Small intestine (tissue), 7 donors: ENCODE results near the gene IL6R. TPM values are rescaled to one million over a fixed set of nuclear protein-coding genes. Genes with fewer than 3 reads are reported as not detected.
"Not testable (repeated sequence)": the region's sequence is repeated elsewhere in the genome, so short reads cannot be mapped to it uniquely, and the experiment has no call there.

Source experiments
- DNase-seq, 2 donors: peaks; one replicate each; pipeline versions ENCODE4 v3.0.0 to v3.0.0-alpha.2; 2013
- FAIRE-seq: peaks from 2 replicates; lab custom pipeline; 2012; peaks lifted over from hg19 to GRCh38; lab: Jason Lieb, UNC
- H3K27ac ChIP-seq, 3 donors: one replicate each; pipeline ENCODE4 v1.5.1; 2013; ENCODE audit warnings: low read length in 2 of 3, mild to moderate bottlenecking in 2 of 3, control low read depth in 1 of 3, inconsistent platforms in 1 of 3, low read depth in 1 of 3, moderate library complexity in 1 of 3
- H3K27me3 ChIP-seq, 3 donors: one replicate each; pipeline ENCODE4 v1.6.1; 2013; ENCODE audit warnings: low read length in 3 of 3, inconsistent platforms in 1 of 3; ENCODE audit not compliant: control insufficient read depth in 3 of 3, insufficient read depth in 3 of 3
- H3K36me3 ChIP-seq, 3 donors: one replicate each; pipeline ENCODE4 v1.6.1; 2013; ENCODE audit warnings: low read length in 3 of 3, inconsistent platforms in 1 of 3, low read depth in 1 of 3, mild to moderate bottlenecking in 1 of 3, moderate library complexity in 1 of 3; ENCODE audit not compliant: control insufficient read depth in 3 of 3, insufficient read depth in 2 of 3
- H3K4me1 ChIP-seq, 3 donors: one replicate each; pipeline ENCODE4 v1.6.1; 2013; ENCODE audit warnings: low read length in 2 of 3, inconsistent platforms in 1 of 3, low read depth in 1 of 3, mild to moderate bottlenecking in 1 of 3, moderate library complexity in 1 of 3; ENCODE audit not compliant: control insufficient read depth in 3 of 3, insufficient read depth in 2 of 3
- H3K4me3 ChIP-seq, 3 donors: one replicate each; pipeline ENCODE4 v1.5.1; 2013; ENCODE audit warnings: low read length in 3 of 3, control low read depth in 1 of 3, inconsistent platforms in 1 of 3, low read depth in 1 of 3, mild to moderate bottlenecking in 1 of 3, moderate library complexity in 1 of 3
- H3K9me3 ChIP-seq, 2 donors: one replicate each; pipeline ENCODE4 v1.6.1; 2013; ENCODE audit warnings: low read depth in 1 of 2, low read length in 1 of 2; ENCODE audit not compliant: control insufficient read depth in 2 of 2, insufficient read depth in 1 of 2
- WGBS, 3 donors: extraction: QIAGEN DNeasy Blood & Tissue Kit; methylation state at CpG; one replicate each; pipeline ENCODE4 v1.1.7; 2013; 5-methylcytosine and 5-hydroxymethylcytosine counted together
- polyA plus RNA-seq, 4 donors: library from polyadenylated mRNA; stranded (reverse) in 3 of 4; unstranded in 1 of 4; fragments of 200-250 nt in 3 of 4; fragments of 120-200 nt in 1 of 4; gene quantifications; one replicate each; pipeline versions ENCODE4 v1.2.1 to v1.2.3, GENCODE V29; 2013
- donor health status: healthy with polysubstance abuse.
- donor health status: control.
- donor health status: control.
- donor health status: Bipolar disorder and iron deficiency.
- donor health status: healthy.

The IL6R gene
- polyA plus RNA-seq, 4 donors: 8.8 to 21.2 (median 11.2) TPM

DNA sequence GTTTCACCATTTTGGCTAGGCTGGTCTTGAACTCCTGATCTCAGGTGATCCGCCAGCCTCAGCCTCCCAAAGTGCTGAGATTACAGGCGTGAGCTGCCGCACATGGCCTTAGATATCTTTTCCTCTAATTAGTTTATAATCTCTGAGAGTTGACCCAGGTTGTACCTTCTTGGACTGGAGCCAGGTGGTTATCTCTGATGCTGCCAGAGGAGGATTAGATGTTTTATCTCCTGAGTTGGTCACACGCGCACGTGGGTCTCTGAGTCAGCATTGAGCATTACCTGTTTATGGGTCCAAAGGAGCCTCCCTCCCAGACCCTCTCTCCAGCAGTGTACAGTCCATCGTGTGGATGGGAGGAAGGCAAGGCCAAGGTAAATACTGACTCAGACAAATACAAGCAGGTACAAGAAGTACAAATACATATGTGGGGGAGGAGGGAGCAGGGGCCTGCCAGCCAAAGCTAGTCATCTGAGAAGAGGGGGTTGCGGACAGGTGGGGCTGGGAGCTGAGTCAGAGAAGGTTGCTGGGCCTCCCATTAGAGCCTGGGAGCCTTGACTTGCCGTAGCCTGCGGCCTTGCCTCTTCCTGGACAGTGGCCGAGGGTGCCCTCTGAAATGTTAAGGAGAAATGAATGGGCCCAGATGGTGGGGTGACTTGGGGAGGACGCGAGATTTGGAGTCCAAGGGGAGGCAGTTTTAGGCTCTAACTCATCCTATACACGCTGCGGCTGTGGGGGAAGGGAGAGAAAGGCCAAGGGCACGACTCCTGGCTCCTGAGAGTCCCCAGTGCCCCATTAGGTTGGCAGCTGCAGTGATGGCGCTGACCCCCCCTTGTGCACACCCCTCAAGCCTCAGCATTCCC lies 13.1 kb downstream of the IL6R start:
- Histone ChIP-seq H3K27ac (peak overlapping the region; percentile 75 to 97 (median 96)), H3K9me3 (no peaks in the 10 kb centered on the region), H3K27me3 (peaks cover 0 to 11% (median 0%) of the 10 kb centered on the region in 3 donors), H3K36me3 (no peaks in the 10 kb centered on the region), H3K4me1 (peaks cover 19 to 22% (median 20%) of the 10 kb centered on the region in 3 donors), H3K4me3 (no peak overlapping the region)
- no peak for FAIRE-seq
- DNase-seq: peak; percentile 98 to 100
- WGBS, 3 donors: 18 to 63% (median 36%) methylated on average over 17 of the region's 17 CpGs

DNA sequence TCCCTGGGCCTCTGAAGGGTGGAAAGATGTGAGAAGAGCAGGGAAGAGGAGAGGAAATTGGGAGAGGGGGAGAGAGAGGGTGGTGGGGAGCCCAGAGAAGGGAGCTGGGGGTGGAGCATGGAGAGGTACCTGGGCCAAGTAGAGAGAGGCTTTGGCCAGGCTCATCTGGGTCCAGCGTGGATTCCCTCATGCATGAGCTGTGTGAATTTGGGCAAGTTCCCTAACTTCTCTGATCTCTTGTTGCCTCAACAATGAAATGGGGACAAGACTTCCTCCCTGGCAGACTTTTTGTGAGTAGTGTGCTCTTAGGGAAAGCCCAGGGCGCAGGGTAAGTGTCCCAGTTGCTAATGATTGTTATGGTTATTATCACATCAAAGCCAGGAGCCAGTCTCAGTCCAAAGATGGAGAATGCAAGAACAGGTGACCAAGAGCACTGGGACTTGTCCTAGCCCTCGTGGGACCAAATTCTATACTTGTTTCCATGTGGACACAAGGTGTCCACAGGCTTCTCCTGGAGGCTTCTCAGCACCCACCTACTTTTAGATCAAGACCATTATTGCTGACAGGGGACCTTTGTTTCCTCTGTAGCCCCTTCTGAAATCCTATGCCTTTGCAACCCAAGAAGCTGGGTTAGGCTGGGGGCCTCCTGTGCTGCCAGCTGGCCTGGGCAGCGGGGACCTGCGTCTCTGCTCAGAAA lies 13.9 kb downstream of the IL6R start:
- peaks cover 0 to 11% (median 0%) of the 10 kb centered on the region in 3 donors for H3K27me3 ChIP-seq
- H3K36me3 ChIP-seq: no peaks in the 10 kb centered on the region
- DNase-seq: peak; percentile 41 to 61
- H3K4me1 ChIP-seq: peaks cover 19 to 27% (median 20%) of the 10 kb centered on the region in 3 donors
- peak overlapping the region; percentile 75 to 97 (median 96) for H3K27ac ChIP-seq
- FAIRE-seq: no peak
- 17 to 35% (median 33%) methylated on average over 5 of the region's 5 CpGs for WGBS, 3 donors
- no peak overlapping the region for H3K4me3 ChIP-seq
- H3K9me3 ChIP-seq: no peaks in the 10 kb centered on the region

DNA sequence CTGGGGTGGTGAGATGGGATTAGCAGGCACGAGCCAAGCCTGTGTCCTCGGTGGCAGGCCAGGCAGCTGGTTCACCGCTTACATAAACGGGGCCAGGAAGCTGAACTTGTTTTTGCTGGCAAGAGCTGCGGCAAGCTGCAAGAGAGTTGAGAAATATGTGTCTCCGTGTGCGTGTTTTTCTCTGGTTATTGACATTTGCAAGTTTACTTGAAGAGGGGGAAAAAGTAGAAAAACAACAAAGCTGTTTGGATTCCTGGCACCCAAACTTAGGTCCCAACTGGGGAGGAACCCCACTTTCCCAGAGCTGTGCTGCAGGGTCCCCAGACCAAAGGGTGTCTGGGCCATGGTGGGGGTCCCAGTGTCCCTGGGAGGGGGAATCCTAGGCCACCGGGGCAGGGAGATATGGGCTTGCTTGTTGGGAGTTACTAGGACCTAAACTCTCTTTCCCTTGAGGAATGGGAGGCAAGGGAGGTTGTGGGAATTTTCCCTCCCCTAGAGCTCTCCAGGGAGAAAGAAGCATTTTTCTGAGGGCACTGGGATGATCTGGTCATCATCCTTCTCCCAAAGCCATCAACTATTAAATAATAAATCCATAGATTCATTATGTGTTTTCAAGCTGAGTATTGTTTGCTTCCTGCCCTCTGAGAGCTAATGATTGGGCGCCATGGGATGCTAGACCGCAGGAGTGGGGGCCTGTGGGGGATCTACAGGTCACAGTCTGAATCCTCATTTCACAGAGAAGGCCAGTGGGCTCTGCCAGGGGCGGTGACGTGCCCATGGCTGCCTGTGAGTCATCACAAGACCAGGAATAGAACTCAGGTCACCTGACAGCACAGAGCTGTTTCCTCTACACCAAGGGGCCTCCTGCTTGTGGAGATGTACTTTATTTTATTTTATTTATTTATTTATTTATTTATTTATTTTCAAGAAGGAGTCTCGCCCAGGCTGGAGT lies 14.8 kb downstream of the IL6R start:
- peaks cover 17 to 29% (median 20%) of the 10 kb centered on the region in 3 donors for H3K4me1 ChIP-seq

DNA sequence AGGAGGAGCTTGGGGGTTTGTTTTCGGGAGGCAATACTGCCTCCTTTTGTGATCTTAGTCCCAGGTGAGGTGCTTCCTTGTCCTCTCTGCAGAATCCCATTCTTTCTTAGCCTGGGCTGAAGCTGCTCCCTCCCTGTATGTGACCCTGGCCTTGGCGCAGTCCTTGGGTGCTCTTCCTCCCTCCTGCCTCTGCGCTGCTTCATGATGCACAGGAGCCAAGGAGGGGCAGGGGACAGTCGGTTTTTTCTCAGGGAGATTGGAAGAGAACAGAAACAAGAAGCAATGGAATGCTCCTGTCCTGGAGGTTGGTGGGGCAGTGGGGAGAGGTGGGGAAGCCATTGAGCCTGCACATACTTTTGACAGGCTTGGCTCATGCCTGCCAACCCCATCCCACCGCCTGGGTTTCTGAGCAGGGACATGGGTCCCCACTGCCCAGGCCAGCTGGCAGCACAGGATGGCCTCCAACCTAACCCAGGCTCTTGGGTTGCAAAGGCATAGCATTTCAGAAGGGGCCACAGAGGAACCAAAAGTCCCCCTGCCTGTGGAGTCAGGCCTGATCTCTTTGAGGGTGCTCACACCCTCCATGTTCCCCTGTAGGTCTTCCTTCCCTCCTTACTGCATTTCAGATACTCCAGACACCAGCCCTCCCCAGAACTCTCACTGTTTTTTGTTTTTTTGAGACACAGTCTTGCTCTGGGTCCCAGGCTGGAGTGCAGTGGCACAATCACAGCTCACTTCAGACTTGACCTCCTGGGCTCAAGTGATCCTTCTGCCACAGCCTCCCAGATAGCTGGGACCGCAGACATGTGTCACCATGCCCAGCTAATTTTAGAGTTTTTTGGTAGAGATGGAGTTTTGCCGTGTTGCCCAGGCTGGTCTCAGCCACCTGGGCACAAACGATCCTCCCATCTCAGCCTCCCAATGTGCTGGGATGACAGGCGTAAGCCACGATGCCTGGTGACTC lies 16.1 kb downstream of the IL6R start:
- DNase-seq (no peak), FAIRE-seq (no peak)
- Histone ChIP-seq H3K27me3 (peaks cover 0 to 2% (median 0%) of the 10 kb centered on the region in 3 donors), H3K4me3 (no peak overlapping the region), H3K4me1 (peaks cover 19 to 33% (median 20%) of the 10 kb centered on the region in 3 donors), H3K9me3 (no peaks in the 10 kb centered on the region), H3K27ac (peak overlapping the region in 1 of 3 donors; percentile 1), H3K36me3 (no peaks in the 10 kb centered on the region)
- WGBS, 3 donors: 85 to 90% (median 87%) methylated on average over 10 of the region's 10 CpGs

More for the DNA sequence above, 14.8 kb downstream of the IL6R start:
- Histone ChIP-seq H3K9me3 (no peaks in the 10 kb centered on the region), H3K4me3 (no peak overlapping the region), H3K27me3 (peaks cover 0 to 3% (median 0%) of the 10 kb centered on the region in 3 donors), H3K27ac (peak overlapping the region; percentile 75 to 97 (median 96)), H3K36me3 (no peaks in the 10 kb centered on the region)
- FAIRE-seq (no peak), DNase-seq (peak; percentile 61 to 69)
- 17 to 27% (median 22%) methylated on average over 13 of the region's 13 CpGs for WGBS, 3 donors

DNA sequence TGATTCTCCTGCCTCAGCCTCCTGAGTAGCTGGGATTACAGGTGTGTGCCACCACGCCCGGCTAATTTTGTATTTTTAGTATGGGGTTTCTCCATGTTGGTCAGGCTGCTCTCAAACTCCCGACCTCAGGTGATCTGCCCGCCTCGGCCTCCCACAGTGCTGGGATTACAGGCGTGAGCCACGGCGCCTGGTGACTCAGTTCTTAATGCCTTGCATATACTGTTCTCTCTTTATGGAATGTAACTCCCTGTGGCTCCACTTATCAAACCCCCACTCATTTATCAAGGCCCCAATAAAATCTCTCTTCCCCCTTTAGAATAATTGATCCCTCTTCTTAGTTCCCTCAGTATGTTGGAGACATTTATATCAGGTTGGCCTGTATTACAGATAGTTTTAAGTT lies 16.9 kb downstream of the IL6R start:
- peaks cover 19 to 33% (median 20%) of the 10 kb centered on the region in 3 donors for H3K4me1 ChIP-seq
- H3K27ac ChIP-seq, H3K4me3 ChIP-seq, FAIRE-seq, H3K9me3 ChIP-seq, H3K27me3 ChIP-seq, H3K36me3 ChIP-seq, DNase-seq: not testable (repeated sequence)
- 76 to 91% (median 89%) methylated on average over 8 of the region's 8 CpGs for WGBS, 3 donors

DNA sequence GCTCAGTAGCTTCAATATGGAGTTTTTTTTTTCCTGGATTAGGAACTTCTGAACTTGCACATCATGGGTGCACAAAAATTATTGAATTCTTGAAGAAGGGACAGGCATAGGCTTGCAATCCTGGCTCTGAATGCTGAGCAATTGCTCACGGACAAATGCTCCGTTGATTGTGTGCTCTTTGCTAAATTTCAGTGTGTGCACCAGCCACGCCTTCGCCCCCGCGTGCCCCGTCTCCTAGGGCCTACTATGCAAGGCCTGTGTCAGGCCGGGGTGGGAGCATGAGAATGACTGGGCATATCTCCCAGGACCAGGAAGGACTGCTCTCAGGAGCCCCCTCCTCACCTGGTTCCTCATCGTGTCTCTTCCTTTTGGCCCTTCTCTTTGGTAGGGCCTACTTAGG lies 17.4 kb downstream of the IL6R start:
- 73 to 87% (median 84%) methylated on average over 9 of the region's 9 CpGs for WGBS, 3 donors
- peaks cover 19 to 33% (median 24%) of the 10 kb centered on the region in 3 donors for H3K4me1 ChIP-seq
- H3K27me3 ChIP-seq: peaks cover 0 to 2% (median 0%) of the 10 kb centered on the region in 3 donors
- H3K9me3 ChIP-seq: no peaks in the 10 kb centered on the region
- H3K36me3 ChIP-seq: no peaks in the 10 kb centered on the region
- no peak for DNase-seq
- H3K4me3 ChIP-seq: no peak overlapping the region
- peak overlapping the region in 1 of 3 donors; percentile 30 for H3K27ac ChIP-seq
- no peak for FAIRE-seq

DNA sequence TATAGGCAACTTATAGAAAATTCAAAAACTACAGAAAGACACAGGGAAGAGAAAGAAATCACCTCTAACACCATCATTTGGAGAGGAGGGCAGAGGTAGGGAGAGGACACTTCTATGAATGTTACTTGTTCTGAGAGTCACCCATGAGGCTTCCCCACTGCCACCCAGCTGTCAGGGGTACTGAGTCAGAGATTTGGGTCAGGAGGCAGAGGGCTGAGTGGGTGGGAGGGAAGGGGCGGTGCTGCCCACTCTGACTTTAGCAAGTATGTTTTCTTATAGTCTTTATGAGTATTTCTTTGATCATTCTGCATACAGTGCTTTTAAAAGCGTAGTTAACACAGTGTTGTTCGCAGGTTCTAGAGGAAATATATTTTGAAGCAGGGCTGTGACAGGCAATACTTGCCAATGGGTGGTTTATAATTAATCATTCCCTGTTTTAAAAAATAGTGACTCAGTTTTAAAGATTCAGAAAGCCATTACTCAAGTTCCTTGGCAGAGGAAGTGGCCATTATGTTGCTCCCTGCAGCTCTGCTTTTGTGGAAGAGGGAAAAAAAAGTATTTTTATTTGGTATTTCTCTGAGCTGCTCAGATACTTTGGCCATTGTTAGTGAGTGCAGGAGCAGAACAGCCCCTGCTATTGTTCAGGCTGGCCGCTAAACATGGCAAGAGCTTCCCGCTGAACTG lies 18.3 kb downstream of the IL6R start:
- Histone ChIP-seq H3K36me3 (no peaks in the 10 kb centered on the region), H3K27me3 (peaks cover 0 to 2% (median 0%) of the 10 kb centered on the region in 3 donors), H3K4me3 (no peak overlapping the region), H3K9me3 (no peaks in the 10 kb centered on the region), H3K4me1 (peaks cover 20 to 33% (median 32%) of the 10 kb centered on the region in 3 donors), H3K27ac (peak overlapping the region in 1 of 3 donors; percentile 36)
- 67 to 88% (median 80%) methylated on average over 5 of the region's 5 CpGs for WGBS, 3 donors
- FAIRE-seq (no peak), DNase-seq (no peak)
